Gastrocnemius medialis (tissue), 4 donors: ENCODE data around the gene GSTT2. TPM values are rescaled to one million over a fixed set of nuclear protein-coding genes. Genes with fewer than 3 reads are reported as not detected.

Source experiments
- ATAC-seq, 2 donors: fragments of 150-250 bp; one replicate each; pipeline ENCODE4 v1.9.1; 2016
- DNase-seq, 2 donors: peaks; one replicate each; pipeline ENCODE4 v3.0.0-alpha.2; 2019
- H3K27ac ChIP-seq, 4 donors: fragments of 200-600 bp; sonication (generic); 1 replicate in 1 of 4; 2 replicates in 3 of 4; pipeline ENCODE4 v1.5.1; 2016 to 2018; ENCODE audit warnings: mild to moderate bottlenecking in 2 of 4, moderate library complexity in 1 of 4
- H3K27me3 ChIP-seq, 3 donors: fragments of 200-600 bp; sonication (generic) in 2 of 3; 1 replicate in 1 of 3; 2 replicates in 2 of 3; pipeline versions ENCODE4 v1.5.1 to v1.6.0; 2016 to 2019; ENCODE audit warnings: mild to moderate bottlenecking in 1 of 3, moderate library complexity in 1 of 3
- H3K36me3 ChIP-seq, 2 donors: fragments of 200-600 bp; sonication (generic) in 1 of 2; one replicate each; pipeline ENCODE4 v1.5.1; 2017 to 2018
- H3K4me1 ChIP-seq, 2 donors: fragments of 200-600 bp; sonication (generic) in 1 of 2; one replicate each; pipeline ENCODE4 v1.5.1; 2016 to 2017; ENCODE audit warnings: mild to moderate bottlenecking in 2 of 2
- H3K4me3 ChIP-seq, 4 donors: fragments of 200-600 bp; sonication (generic) in 3 of 4; 1 replicate in 1 of 4; 2 replicates in 3 of 4; pipeline ENCODE4 v1.5.1; 2016 to 2019; ENCODE audit warnings: mild to moderate bottlenecking in 2 of 4
- H3K9me3 ChIP-seq, 3 donors: fragments of 200-600 bp; sonication (generic) in 2 of 3; 1 replicate in 1 of 3; 2 replicates in 2 of 3; pipeline ENCODE4 v1.5.1; 2016 to 2019
- POLR2A ChIP-seq, 2 donors: fragments of 450-650 bp; IDR thresholded peaks; one replicate each; pipeline ENCODE4 v1.6.1; 2017; ENCODE audit warnings: antibody characterized with exemption in 2 of 2, mild to moderate bottlenecking in 2 of 2, moderate library complexity in 2 of 2
- in situ Hi-C, 4 donors: fragments of 200-750 bp; cut with MboI; loops; one replicate each; pipeline versions ENCODE4 v1.15.0 to v1.8.0; 2017; ENCODE audit warnings: low sequenced_read_pairs in 4 of 4
- intact Hi-C: fragments of 100-400 bp; cut with DNase I; formaldehyde crosslinking; loops from one replicate; pipeline ENCODE4 v1.15.1; 2023; ENCODE audit warnings: low total_unique reads
- total RNA-seq, 4 donors: library from RNA; depleted of rRNA; stranded (reverse); fragments of >200 nt; gene quantifications; one replicate each; pipeline versions ENCODE4 v1.1.0 to v1.2.3, GENCODE V29; 2016
- TF ChIP-seq, protein P1 (sequence below), 5 experiments: fragments of 450-650 bp in 3 of 5; fragments of 200-600 bp in 2 of 5; sonication (generic) in 2 of 5; IDR thresholded peaks in 4 of 5; conservative IDR thresholded peaks in 1 of 5; 1 replicate in 4 of 5; 2 replicates in 1 of 5; pipeline ENCODE4 v1.5.1; 2016 to 2019; ENCODE audit warnings: antibody characterized with exemption in 5 of 5, mild to moderate bottlenecking in 3 of 5, moderate library complexity in 3 of 5

Gene GSTT2
- total RNA-seq, 4 donors from 2014 or later: 1.6 TPM; not detected in 3

DNA sequence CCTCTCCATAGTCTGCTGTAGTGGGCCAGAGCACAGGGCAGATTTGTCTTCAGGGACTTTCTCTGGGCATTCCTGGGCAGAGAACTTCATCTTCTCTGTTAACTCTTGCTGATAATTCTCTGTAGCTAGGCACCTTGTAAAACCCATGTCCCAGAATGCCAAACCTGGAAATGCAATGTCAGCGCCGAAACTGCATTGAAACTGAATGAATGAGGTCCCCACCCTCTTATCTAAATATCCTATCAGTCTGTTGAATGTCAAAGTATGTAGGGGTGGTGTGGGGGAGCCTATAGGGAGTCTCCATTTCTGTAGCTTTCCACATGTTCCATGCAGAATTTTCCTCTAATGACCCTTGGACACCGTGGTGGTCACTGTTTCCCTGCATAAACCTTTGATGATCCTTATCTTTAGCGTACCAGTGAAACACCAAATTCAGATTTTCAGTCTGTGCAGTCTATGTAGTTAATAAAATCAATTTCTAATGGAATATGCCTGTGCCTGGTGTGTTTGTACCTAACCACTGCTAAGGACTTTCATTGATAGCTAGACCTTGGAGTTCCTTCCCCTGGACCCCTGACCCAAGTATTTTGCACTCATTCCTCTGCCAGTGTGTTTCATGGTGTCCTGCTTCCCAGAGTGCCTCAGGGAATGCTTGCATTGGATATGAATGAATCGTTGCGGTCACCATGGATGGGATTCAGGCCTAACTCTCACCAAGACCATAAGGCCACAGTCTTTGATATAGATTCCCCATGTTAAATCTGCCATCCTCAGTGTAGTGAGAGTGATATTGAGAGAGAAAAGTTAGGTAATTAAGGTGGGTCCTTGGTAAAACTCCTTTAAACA is 28.7 kb downstream of the GSTT2 start:
- ATAC-seq (no peak), DNase-seq (no peak)
- intact Hi-C loops: loop anchor here (5.0 kb wide), 1 partner anchor 71 kb away; no protein-coding TSS in a partner anchor
- H3K36me3 ChIP-seq: no peaks in the 10 kb centered on the region
- in situ Hi-C loops: loop anchor here in 1 of 4 donors (5.0 kb wide), 1 partner anchor 71 kb away; no protein-coding TSS in a partner anchor
- no peak overlapping the region for H3K4me3 ChIP-seq
- H3K27me3 ChIP-seq: no peaks in the 10 kb centered on the region
- no peak for TF ChIP-seq POLR2A (IDR thresholded peaks at IDR 0.05)
- TF ChIP-seq, protein P1, sequence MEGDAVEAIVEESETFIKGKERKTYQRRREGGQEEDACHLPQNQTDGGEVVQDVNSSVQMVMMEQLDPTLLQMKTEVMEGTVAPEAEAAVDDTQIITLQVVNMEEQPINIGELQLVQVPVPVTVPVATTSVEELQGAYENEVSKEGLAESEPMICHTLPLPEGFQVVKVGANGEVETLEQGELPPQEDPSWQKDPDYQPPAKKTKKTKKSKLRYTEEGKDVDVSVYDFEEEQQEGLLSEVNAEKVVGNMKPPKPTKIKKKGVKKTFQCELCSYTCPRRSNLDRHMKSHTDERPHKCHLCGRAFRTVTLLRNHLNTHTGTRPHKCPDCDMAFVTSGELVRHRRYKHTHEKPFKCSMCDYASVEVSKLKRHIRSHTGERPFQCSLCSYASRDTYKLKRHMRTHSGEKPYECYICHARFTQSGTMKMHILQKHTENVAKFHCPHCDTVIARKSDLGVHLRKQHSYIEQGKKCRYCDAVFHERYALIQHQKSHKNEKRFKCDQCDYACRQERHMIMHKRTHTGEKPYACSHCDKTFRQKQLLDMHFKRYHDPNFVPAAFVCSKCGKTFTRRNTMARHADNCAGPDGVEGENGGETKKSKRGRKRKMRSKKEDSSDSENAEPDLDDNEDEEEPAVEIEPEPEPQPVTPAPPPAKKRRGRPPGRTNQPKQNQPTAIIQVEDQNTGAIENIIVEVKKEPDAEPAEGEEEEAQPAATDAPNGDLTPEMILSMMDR (IDR thresholded peaks at IDR 0.05 in 4 of 5, conservative IDR thresholded peaks at IDR 0.05 in 1 of 5): no peak
- no peak overlapping the region for H3K27ac ChIP-seq
- H3K4me1 ChIP-seq: peaks cover 13 to 19% of the 10 kb centered on the region in 2 donors
- no peaks in the 10 kb centered on the region for H3K9me3 ChIP-seq

DNA sequence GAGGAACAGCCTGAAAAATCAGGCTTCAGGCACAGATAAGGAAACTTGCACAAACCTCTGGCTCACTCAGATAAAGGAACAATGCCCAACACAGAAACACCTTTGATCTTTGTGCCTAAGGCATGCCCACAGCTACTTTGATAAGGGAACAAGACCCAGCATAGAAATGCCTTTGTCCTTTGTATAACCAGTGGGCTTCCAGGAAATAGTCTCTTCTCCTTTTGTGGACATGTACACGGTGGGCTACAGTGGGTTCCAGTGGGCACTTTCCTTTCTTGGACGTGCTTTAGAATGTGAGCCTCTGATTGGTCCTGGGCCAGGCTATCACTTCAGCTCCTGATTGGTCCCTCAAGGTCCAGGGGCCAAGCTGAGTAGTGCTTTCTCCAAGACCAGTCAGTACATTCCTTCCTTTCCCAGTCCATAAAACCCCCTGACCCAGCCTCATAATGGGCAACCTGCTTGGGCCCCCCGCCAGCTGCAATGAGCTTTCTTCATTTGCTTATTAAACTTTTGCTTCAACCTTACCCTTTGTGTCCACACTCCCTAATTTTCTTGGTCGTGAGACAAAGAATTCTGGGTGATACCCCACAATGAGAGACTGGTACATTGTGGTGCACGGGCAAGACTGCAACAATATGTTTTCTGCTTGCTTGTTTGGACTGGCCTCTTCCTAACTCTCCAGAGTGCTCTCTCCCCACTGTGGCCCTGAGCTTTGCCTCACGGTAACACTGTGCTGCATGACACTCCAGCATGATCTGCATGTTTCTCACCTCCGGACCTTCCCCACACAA is 29.5 kb downstream of the GSTT2 start:
- ATAC-seq (no peak), DNase-seq (no peak)
- no peaks in the 10 kb centered on the region for H3K36me3 ChIP-seq
- H3K4me3 ChIP-seq: no peak overlapping the region
- H3K27me3 ChIP-seq: no peaks in the 10 kb centered on the region
- in situ Hi-C loops (loop anchor here in 1 of 4 donors (5.0 kb wide), 1 partner anchor 72 kb away; no protein-coding TSS in a partner anchor), intact Hi-C loops (loop anchor here (5.0 kb wide), 1 partner anchor 72 kb away; no protein-coding TSS in a partner anchor)
- H3K4me1 ChIP-seq: peaks cover 13 to 19% of the 10 kb centered on the region in 2 donors
- no peak overlapping the region for H3K27ac ChIP-seq
- no peaks in the 10 kb centered on the region for H3K9me3 ChIP-seq
- TF ChIP-seq POLR2A (IDR thresholded peaks at IDR 0.05): no peak
- TF ChIP-seq, protein P1 (IDR thresholded peaks at IDR 0.05 in 4 of 5, conservative IDR thresholded peaks at IDR 0.05 in 1 of 5): no peak

DNA sequence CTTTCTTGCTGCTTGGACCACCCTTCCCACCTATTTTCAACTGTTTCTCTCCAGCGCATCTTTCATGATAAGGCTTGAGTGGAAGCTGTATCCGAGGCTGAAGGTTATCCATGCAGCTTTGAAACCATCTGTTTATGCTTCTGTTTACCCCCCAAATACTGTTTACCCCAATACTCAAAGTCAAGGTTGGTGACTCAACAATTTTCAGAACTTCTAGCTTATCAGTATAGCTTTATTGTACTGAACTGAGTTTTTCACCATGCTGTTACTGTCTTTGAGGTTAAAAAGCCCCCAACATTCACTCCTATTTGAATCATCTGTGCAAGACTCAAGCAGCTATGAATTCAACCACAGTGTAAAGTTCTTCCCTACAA is 30.1 kb downstream of the GSTT2 start:
- H3K27ac ChIP-seq: no peak overlapping the region
- ATAC-seq: no peak

DNA sequence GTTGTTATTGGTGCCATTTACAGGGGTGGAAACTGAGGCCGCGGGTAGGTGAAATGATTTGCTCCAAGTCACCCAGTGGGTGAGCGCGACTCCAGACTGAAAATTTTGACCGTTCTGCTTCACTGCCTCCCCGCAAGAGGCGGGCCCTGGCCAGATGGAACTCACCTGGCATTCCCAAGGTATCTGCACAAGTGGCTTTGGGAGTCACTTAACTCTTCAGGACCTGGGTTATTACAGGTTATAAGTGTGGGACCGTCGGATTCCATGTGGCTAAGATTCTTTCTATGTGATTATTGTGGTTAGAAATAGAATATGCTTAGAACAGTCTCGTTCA is 31.8 kb downstream of the GSTT2 start:
- Histone ChIP-seq H3K36me3 (no peaks in the 10 kb centered on the region), H3K4me1 (peaks cover 13 to 15% of the 10 kb centered on the region in 2 donors), H3K27ac (peak overlapping the region; percentile 87 to 90 (median 88)), H3K4me3 (peak overlapping the region; percentile 96 to 100 (median 96)), H3K27me3 (no peaks in the 10 kb centered on the region), H3K9me3 (no peaks in the 10 kb centered on the region)
- TF ChIP-seq, protein P1 (IDR thresholded peaks at IDR 0.05 in 4 of 5, conservative IDR thresholded peaks at IDR 0.05 in 1 of 5): no peak
- DNase-seq (no peak), ATAC-seq (peak in 1 of 2 donors; percentile 4)
- in situ Hi-C loops: no loop called here
- intact Hi-C loops: no loop called here

More for the DNA sequence above, 30.1 kb downstream of the GSTT2 start:
- intact Hi-C loops (no loop called here), in situ Hi-C loops (no loop called here)
- Histone ChIP-seq H3K27me3 (no peaks in the 10 kb centered on the region), H3K4me1 (peaks cover 13 to 19% of the 10 kb centered on the region in 2 donors), H3K36me3 (no peaks in the 10 kb centered on the region), H3K4me3 (no peak overlapping the region), H3K9me3 (no peaks in the 10 kb centered on the region)
- no peak for TF ChIP-seq POLR2A (IDR thresholded peaks at IDR 0.05)
- TF ChIP-seq, protein P1 (IDR thresholded peaks at IDR 0.05 in 4 of 5, conservative IDR thresholded peaks at IDR 0.05 in 1 of 5): no peak
- no peak for DNase-seq
